Mesenchymal stem cell (in vitro differentiated cells and primary cell): ENCODE results near the gene SLC13A4.

Source experiments
- DNase-seq: peaks from one replicate; pipeline ENCODE4 v3.0.0-alpha.2; 2013
- H2AFZ ChIP-seq: one replicate; pipeline ENCODE4 v1.6.1; 2013; ENCODE audit warnings: low read depth, mild to moderate bottlenecking, control low read depth, inconsistent platforms, low read length, moderate library complexity
- H2AK5ac ChIP-seq: 2 replicates; pipeline ENCODE4 v1.6.1; 2013; ENCODE audit warnings: low read length, moderate library complexity, mild to moderate bottlenecking, inconsistent platforms; ENCODE audit not compliant: severe bottlenecking
- H2BK120ac ChIP-seq: one replicate; pipeline ENCODE4 v1.6.1; 2013; ENCODE audit warnings: low read depth, mild to moderate bottlenecking, inconsistent platforms, low read length, moderate library complexity
- H2BK12ac ChIP-seq, 2 experiments: one replicate each; pipeline ENCODE4 v1.6.1; 2013; ENCODE audit warnings: inconsistent platforms in 2 of 2, low read length in 2 of 2, mild to moderate bottlenecking in 2 of 2, moderate library complexity in 2 of 2, control low read depth in 1 of 2
- H2BK15ac ChIP-seq: one replicate; pipeline ENCODE4 v1.6.1; 2013; ENCODE audit warnings: mild to moderate bottlenecking, low read depth, inconsistent platforms; ENCODE audit not compliant: poor library complexity, severe bottlenecking
- H2BK5ac ChIP-seq: 2 replicates; pipeline ENCODE4 v1.6.1; 2013; ENCODE audit warnings: low read depth, mild to moderate bottlenecking, low read length, control low read depth, inconsistent platforms; ENCODE audit not compliant: poor library complexity, severe bottlenecking
- H3K14ac ChIP-seq, 2 experiments: one replicate each; pipeline ENCODE4 v1.6.1; 2013; ENCODE audit warnings: inconsistent platforms in 2 of 2, low read length in 2 of 2, control low read depth in 1 of 2, mild to moderate bottlenecking in 1 of 2, moderate library complexity in 1 of 2
- H3K18ac ChIP-seq, 2 experiments: one replicate each; pipeline ENCODE4 v1.6.1; 2013; ENCODE audit warnings: inconsistent platforms in 2 of 2, low read length in 2 of 2, control low read depth in 1 of 2, low read depth in 1 of 2, mild to moderate bottlenecking in 1 of 2
- H3K23ac ChIP-seq, 2 experiments: one replicate each; pipeline ENCODE4 v1.6.1; 2013; ENCODE audit warnings: inconsistent platforms in 2 of 2, low read length in 2 of 2, mild to moderate bottlenecking in 2 of 2, moderate library complexity in 2 of 2, control low read depth in 1 of 2
- H3K27ac ChIP-seq: 2 replicates; pipeline ENCODE4 v1.5.1; 2013; ENCODE audit warnings: mild to moderate bottlenecking, moderate library complexity, low read length, control low read depth, inconsistent platforms; ENCODE audit not compliant: poor library complexity, severe bottlenecking
- H3K27me3 ChIP-seq, 2 experiments: 2 replicates each; pipeline versions ENCODE4 v1.6.1 to v1.7.0; 2013; ENCODE audit warnings: low read length in 2 of 2, mild to moderate bottlenecking in 2 of 2, moderate library complexity in 2 of 2, control low read depth in 1 of 2, inconsistent platforms in 1 of 2; ENCODE audit not compliant: control insufficient read depth in 1 of 2, insufficient read depth in 1 of 2
- H3K36me3 ChIP-seq, 2 experiments: 2 replicates each; pipeline versions ENCODE4 v1.6.1 to v1.7.0; 2013; ENCODE audit warnings: low read length in 2 of 2, control low read depth in 1 of 2, inconsistent platforms in 1 of 2, low read depth in 1 of 2, mild to moderate bottlenecking in 1 of 2; ENCODE audit not compliant: insufficient read depth in 2 of 2, control insufficient read depth in 1 of 2
- H3K4ac ChIP-seq, 2 experiments: one replicate each; pipeline ENCODE4 v1.6.1; 2013; ENCODE audit warnings: inconsistent platforms in 2 of 2, low read length in 2 of 2, mild to moderate bottlenecking in 2 of 2, moderate library complexity in 2 of 2, control low read depth in 1 of 2, low read depth in 1 of 2
- H3K4me1 ChIP-seq: 2 replicates; pipeline ENCODE4 v1.6.1; 2013; ENCODE audit warnings: low read depth, low read length, control low read depth; ENCODE audit not compliant: control insufficient read depth, insufficient read depth
- H3K4me2 ChIP-seq: 2 replicates; pipeline ENCODE4 v1.6.1; 2013; ENCODE audit warnings: low read length, mild to moderate bottlenecking, inconsistent platforms; ENCODE audit not compliant: poor library complexity, severe bottlenecking
- H3K4me3 ChIP-seq, 2 experiments: 2 replicates each; pipeline versions ENCODE4 v1.5.1 to v1.7.0; 2013; ENCODE audit warnings: low read length in 2 of 2, mild to moderate bottlenecking in 2 of 2, control low read depth in 1 of 2, low read depth in 1 of 2; ENCODE audit not compliant: insufficient read depth in 1 of 2
- H3K79me1 ChIP-seq: replicated peaks from 2 replicates; pipeline ENCODE4 v1.6.1; 2013; ENCODE audit warnings: mild to moderate bottlenecking, control low read depth, low read length, inconsistent platforms; ENCODE audit not compliant: poor library complexity, severe bottlenecking
- H3K9ac ChIP-seq: 2 replicates; pipeline ENCODE4 v1.7.0; 2013; ENCODE audit warnings: mild to moderate bottlenecking, low read length, moderate library complexity
- H3K9me3 ChIP-seq: 2 replicates; pipeline ENCODE4 v1.7.0; 2013; ENCODE audit warnings: mild to moderate bottlenecking, low read length; ENCODE audit not compliant: control insufficient read depth
- H4K8ac ChIP-seq: one replicate; pipeline ENCODE4 v1.6.1; 2013; ENCODE audit warnings: inconsistent platforms, mild to moderate bottlenecking, low read length, moderate library complexity
- H4K91ac ChIP-seq: one replicate; pipeline ENCODE4 v1.6.1; 2013; ENCODE audit warnings: mild to moderate bottlenecking, low read length, inconsistent platforms
- WGBS: methylation state at CpG from one replicate; pipeline ENCODE4 v1.1.7; 2013; ENCODE audit warnings: mixed read lengths; 5-methylcytosine and 5-hydroxymethylcytosine counted together

Gene SLC13A4

DNA sequence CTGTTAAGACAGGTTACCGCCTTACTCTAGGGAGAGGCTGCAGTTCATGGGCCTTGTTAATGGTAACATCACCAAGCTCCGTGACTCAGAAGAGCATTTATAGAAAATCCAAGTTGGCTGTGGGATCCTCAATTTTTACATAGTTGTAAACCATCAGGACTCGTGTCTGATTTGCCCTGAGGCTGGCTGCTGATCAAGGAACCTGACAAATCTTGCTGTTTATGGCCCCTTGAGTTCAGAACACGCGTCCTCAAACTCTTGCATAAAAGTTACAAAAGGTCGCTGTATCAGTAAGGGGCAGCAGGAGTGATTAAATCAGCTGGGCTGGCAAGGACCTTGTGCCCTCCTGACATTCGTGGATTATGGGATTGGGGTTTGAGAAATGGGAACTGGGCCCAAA is 4.6 kb downstream of the SLC13A4 start:
- H3K9me3 ChIP-seq, result no peaks in the 10 kb centered on the region
- no peaks in the 10 kb centered on the region for H3K4me1 ChIP-seq
- no peak overlapping the region for H3K4me3 ChIP-seq
- no peak overlapping the region for H3K4ac ChIP-seq
- H2BK12ac ChIP-seq, result no peak overlapping the region
- H2AFZ ChIP-seq, result no peak overlapping the region
- DNase-seq, result no peak
- peaks cover 0 to 85% of the 10 kb centered on the region in 2 experiments for H3K36me3 ChIP-seq
- H3K4me2 ChIP-seq, result no peak overlapping the region
- no peaks in the 10 kb centered on the region for H3K79me1 ChIP-seq
- no peak overlapping the region for H2BK120ac ChIP-seq
- no peak overlapping the region for H3K9ac ChIP-seq
- no peak overlapping the region for H2BK15ac ChIP-seq
- no peak overlapping the region for H4K91ac ChIP-seq
- no peak overlapping the region for H3K14ac ChIP-seq
- H4K8ac ChIP-seq, result no peak overlapping the region
- no peak overlapping the region for H2AK5ac ChIP-seq
- no peak overlapping the region for H2BK5ac ChIP-seq
- 89% methylated on average over 7 of the region's 7 CpGs for WGBS
- H3K23ac ChIP-seq, result no peak overlapping the region
- H3K18ac ChIP-seq, result no peak overlapping the region
- H3K27ac ChIP-seq, result no peak overlapping the region
- H3K27me3 ChIP-seq, result peaks cover 0 to 68% of the 10 kb centered on the region in 2 experiments

DNA sequence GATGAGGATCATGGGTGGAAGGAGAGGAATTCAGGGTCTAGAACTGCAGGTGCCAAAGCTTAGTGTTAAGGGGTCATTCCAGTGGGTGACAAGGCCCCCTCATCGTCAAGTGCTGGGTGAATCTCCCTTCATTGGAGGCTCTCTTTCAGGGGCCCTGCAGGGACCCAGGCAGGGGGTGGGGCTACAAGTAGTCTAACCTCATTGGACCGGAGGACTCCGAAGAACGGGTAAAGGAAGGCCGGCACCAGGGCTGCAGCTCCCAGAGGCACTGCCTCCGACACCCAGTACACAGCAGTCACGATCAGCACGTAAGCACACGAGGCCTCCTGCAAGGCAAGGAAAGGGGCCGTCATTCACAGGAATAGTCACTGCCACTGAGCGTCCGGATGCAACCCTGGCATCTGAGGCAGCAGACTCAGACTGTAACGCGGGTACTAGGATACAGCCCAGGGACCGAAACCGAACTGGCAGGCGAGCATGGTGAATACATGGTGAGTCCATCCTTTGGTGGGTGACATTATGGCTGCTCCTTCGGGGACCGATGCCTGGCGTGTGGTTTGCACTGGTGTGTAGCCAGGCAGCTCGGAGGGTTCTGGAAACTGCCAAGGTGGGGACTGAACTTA is 6.7 kb downstream of the SLC13A4 start:
- Histone ChIP-seq H2BK120ac (no peak overlapping the region), H3K4me1 (no peaks in the 10 kb centered on the region), H2AK5ac (no peak overlapping the region), H3K18ac (no peak overlapping the region), H3K27ac (no peak overlapping the region), H3K4ac (no peak overlapping the region), H3K9ac (no peak overlapping the region), H3K4me3 (no peak overlapping the region), H3K9me3 (no peaks in the 10 kb centered on the region), H3K14ac (no peak overlapping the region), H4K8ac (no peak overlapping the region), H2BK15ac (no peak overlapping the region), H2BK5ac (no peak overlapping the region), H3K23ac (no peak overlapping the region), H3K79me1 (no peaks in the 10 kb centered on the region), H3K27me3 (peaks cover 0 to 70% of the 10 kb centered on the region in 2 experiments), H2BK12ac (no peak overlapping the region), H3K36me3 (peaks cover 0 to 77% of the 10 kb centered on the region in 2 experiments), H2AFZ (no peak overlapping the region), H3K4me2 (no peak overlapping the region), H4K91ac (no peak overlapping the region)
- WGBS, result 97% methylated on average over 21 of the region's 21 CpGs
- DNase-seq, result no peak

DNA sequence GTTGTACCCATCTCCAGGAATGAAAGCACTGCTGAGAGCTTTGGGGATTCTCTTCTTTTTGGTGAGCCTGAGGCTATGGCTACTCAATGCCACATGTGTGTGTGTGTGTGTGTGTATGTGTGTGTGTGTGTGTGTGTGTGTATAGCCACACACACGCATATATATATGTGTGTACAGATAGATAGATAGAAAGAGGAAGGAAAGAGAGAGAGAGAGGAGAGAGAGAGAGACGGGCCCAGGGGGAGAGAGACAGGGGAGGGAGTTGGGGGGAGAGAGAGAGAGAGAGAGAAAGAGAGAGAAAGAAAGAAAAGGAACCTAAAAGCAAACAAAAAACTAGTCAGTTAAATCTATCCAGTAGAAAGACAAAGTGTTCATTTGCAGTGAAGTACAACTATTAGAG is 8.3 kb downstream of the SLC13A4 start:
- H3K9me3 ChIP-seq, result no peaks in the 10 kb centered on the region
- H2BK15ac ChIP-seq, result no peak overlapping the region
- H2AFZ ChIP-seq, result no peak overlapping the region
- H2BK12ac ChIP-seq, result no peak overlapping the region
- H3K4me2 ChIP-seq, result no peak overlapping the region
- H3K36me3 ChIP-seq, result peaks cover 0 to 74% of the 10 kb centered on the region in 2 experiments
- DNase-seq, result no peak
- no peak overlapping the region for H3K18ac ChIP-seq
- peaks cover 0 to 56% of the 10 kb centered on the region in 2 experiments for H3K27me3 ChIP-seq
- H3K4ac ChIP-seq, result no peak overlapping the region
- 100% methylated on average over 2 of the region's 2 CpGs for WGBS
- H3K27ac ChIP-seq, result no peak overlapping the region
- no peak overlapping the region for H3K14ac ChIP-seq
- no peak overlapping the region for H2AK5ac ChIP-seq
- no peak overlapping the region for H4K8ac ChIP-seq
- no peaks in the 10 kb centered on the region for H3K79me1 ChIP-seq
- H2BK120ac ChIP-seq, result no peak overlapping the region
- peaks cover 4% of the 10 kb centered on the region for H3K4me1 ChIP-seq
- H3K23ac ChIP-seq, result no peak overlapping the region
- no peak overlapping the region for H4K91ac ChIP-seq
- no peak overlapping the region for H3K9ac ChIP-seq
- H3K4me3 ChIP-seq, result no peak overlapping the region
- H2BK5ac ChIP-seq, result no peak overlapping the region

- Histone ChIP-seq H4K91ac (no peak overlapping the region), H3K4me3 (no peak overlapping the region), H3K9me3 (no peaks in the 10 kb centered on the region), H2BK12ac (no peak overlapping the region), H3K27me3 (peaks cover 0 to 55% of the 10 kb centered on the region in 2 experiments), H2AK5ac (no peak overlapping the region), H3K18ac (no peak overlapping the region), H2BK5ac (no peak overlapping the region), H3K27ac (no peak overlapping the region), H3K79me1 (no peaks in the 10 kb centered on the region), H3K36me3 (peaks cover 0 to 77% of the 10 kb centered on the region in 2 experiments), H3K4ac (no peak overlapping the region), H2BK15ac (no peak overlapping the region), H3K9ac (no peak overlapping the region), H3K23ac (no peak overlapping the region), H3K4me1 (peaks cover 10% of the 10 kb centered on the region), H4K8ac (no peak overlapping the region), H2BK120ac (no peak overlapping the region), H2AFZ (no peak overlapping the region), H3K4me2 (no peak overlapping the region), H3K14ac (no peak overlapping the region)
- 86% methylated on average over 7 of the region's 7 CpGs for WGBS
- DNase-seq, result no peak
Observed at GRCh38 chr7:135718794-135719437, 9.1 kb downstream of the SLC13A4 start.
